Measurements from ENCODE around the gene RPL21.
"Not testable (repeated sequence)": the region's sequence is repeated elsewhere in the genome, so short reads cannot be mapped to it uniquely, and the experiment has no call there.

DNA sequence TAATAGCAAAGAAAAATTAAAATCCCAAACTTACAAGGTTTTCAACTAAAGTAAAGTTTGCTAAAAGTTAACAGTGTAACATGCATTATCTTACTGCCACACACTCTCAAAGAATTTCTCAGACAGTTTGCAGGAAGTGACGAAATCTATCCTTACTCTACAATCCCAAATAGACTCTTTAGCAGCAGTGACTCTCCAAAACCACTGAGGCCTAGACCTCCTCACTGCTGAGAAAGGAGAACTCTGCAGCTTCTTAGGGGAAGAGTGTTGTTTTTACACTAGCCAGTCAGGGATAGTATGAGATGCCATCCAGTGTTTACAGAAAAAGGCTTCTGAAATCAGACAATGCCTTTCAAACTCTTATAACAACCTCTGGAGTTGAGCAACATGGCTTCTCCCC, 32.5 kb upstream of the RPL21 start:
- TF ChIP-seq EZH2phosphoT487 (IDR thresholded peaks at IDR 0.05; ENCODE audit: borderline replicate concordance, low read depth, low read length) = not testable (repeated sequence)
- TF ChIP-seq, protein P1, sequence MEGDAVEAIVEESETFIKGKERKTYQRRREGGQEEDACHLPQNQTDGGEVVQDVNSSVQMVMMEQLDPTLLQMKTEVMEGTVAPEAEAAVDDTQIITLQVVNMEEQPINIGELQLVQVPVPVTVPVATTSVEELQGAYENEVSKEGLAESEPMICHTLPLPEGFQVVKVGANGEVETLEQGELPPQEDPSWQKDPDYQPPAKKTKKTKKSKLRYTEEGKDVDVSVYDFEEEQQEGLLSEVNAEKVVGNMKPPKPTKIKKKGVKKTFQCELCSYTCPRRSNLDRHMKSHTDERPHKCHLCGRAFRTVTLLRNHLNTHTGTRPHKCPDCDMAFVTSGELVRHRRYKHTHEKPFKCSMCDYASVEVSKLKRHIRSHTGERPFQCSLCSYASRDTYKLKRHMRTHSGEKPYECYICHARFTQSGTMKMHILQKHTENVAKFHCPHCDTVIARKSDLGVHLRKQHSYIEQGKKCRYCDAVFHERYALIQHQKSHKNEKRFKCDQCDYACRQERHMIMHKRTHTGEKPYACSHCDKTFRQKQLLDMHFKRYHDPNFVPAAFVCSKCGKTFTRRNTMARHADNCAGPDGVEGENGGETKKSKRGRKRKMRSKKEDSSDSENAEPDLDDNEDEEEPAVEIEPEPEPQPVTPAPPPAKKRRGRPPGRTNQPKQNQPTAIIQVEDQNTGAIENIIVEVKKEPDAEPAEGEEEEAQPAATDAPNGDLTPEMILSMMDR (conservative IDR thresholded peaks at IDR 0.05; ENCODE audit: low read length) = not testable (repeated sequence)

Data from OCI-LY7 (cell line).